Measurements from ENCODE around the gene SPATA12.

The SPATA12 gene

GRCh38 chr3:57068437-57069089, 8.1 kb downstream of the SPATA12 start:
- Histone ChIP-seq H3K27me3 (ENCODE audit: control insufficient read depth, insufficient read depth, low read length) (no peaks in the 10 kb centered on the region), H3K36me3 (ENCODE audit: control insufficient read depth, insufficient read depth, low read length) (no peaks in the 10 kb centered on the region), H3K4me1 (ENCODE audit: control insufficient read depth, insufficient read depth, low read length) (peaks cover 2% of the 10 kb centered on the region), H3K4me3 (ENCODE audit: low read length) (no peak overlapping the region), H3K9me3 (ENCODE audit: control insufficient read depth, insufficient read depth, low read length) (no peaks in the 10 kb centered on the region; the same call in 1 of the 2 replicates), H3K27ac (ENCODE audit: low read length) (no peak overlapping the region)
- DNase-seq (ENCODE audit: low read depth, low spot score), result no peak
- WGBS (ENCODE audit: insufficient coverage, insufficient read length), result no CpG with 5 or more reads among the region's 11 CpGs

GRCh38 chr3:57069503-57069902, 9.0 kb downstream of the SPATA12 start:
- DNase-seq (ENCODE audit: low read depth, low spot score), result no peak
- no CpG with 5 or more reads among the region's 6 CpGs for WGBS (ENCODE audit: insufficient coverage, insufficient read length)
- H3K27ac ChIP-seq (ENCODE audit: low read length), result no peak overlapping the region
- H3K9me3 ChIP-seq (ENCODE audit: control insufficient read depth, insufficient read depth, low read length), result no peaks in the 10 kb centered on the region; the same call in 1 of the 2 replicates
- H3K36me3 ChIP-seq (ENCODE audit: control insufficient read depth, insufficient read depth, low read length), result no peaks in the 10 kb centered on the region
- H3K4me1 ChIP-seq (ENCODE audit: control insufficient read depth, insufficient read depth, low read length), result peaks cover 2% of the 10 kb centered on the region; the same call in 1 of the 2 replicates
- H3K4me3 ChIP-seq (ENCODE audit: low read length), result no peak overlapping the region
- no peaks in the 10 kb centered on the region for H3K27me3 ChIP-seq (ENCODE audit: control insufficient read depth, insufficient read depth, low read length)

- Histone ChIP-seq H3K27me3 (ENCODE audit: control insufficient read depth, insufficient read depth, low read length) (peaks cover 4% of the 10 kb centered on the region; the same call in 1 of the 2 replicates), H3K9me3 (ENCODE audit: control insufficient read depth, insufficient read depth, low read length) (no peaks in the 10 kb centered on the region; the same call in 1 of the 2 replicates), H3K4me1 (ENCODE audit: control insufficient read depth, insufficient read depth, low read length) (no peaks in the 10 kb centered on the region), H3K36me3 (ENCODE audit: control insufficient read depth, insufficient read depth, low read length) (no peaks in the 10 kb centered on the region), H3K4me3 (ENCODE audit: low read length) (no peak overlapping the region), H3K27ac (ENCODE audit: low read length) (no peak overlapping the region)
- DNase-seq (ENCODE audit: low read depth, low spot score), result no peak
- no CpG with 5 or more reads among the region's 3 CpGs for WGBS (ENCODE audit: insufficient coverage, insufficient read length)
Measured at GRCh38 chr3:57073628-57074027, 13.2 kb downstream of the SPATA12 start.

- Histone ChIP-seq H3K9me3 (ENCODE audit: control insufficient read depth, insufficient read depth, low read length) (no peaks in the 10 kb centered on the region; the same call in 1 of the 2 replicates), H3K27ac (ENCODE audit: low read length) (no peak overlapping the region), H3K36me3 (ENCODE audit: control insufficient read depth, insufficient read depth, low read length) (no peaks in the 10 kb centered on the region), H3K4me3 (ENCODE audit: low read length) (no peak overlapping the region), H3K4me1 (ENCODE audit: control insufficient read depth, insufficient read depth, low read length) (no peaks in the 10 kb centered on the region), H3K27me3 (ENCODE audit: control insufficient read depth, insufficient read depth, low read length) (peaks cover 4% of the 10 kb centered on the region; the same call in 1 of the 2 replicates)
- no peak for DNase-seq (ENCODE audit: low read depth, low spot score)
- no CpG with 5 or more reads among the region's 4 CpGs for WGBS (ENCODE audit: insufficient coverage, insufficient read length)
Measured at GRCh38 chr3:57074135-57074534, 13.7 kb downstream of the SPATA12 start.

GRCh38 chr3:57076422-57076951, 16.0 kb downstream of the SPATA12 start:
- no peaks in the 10 kb centered on the region for H3K36me3 ChIP-seq (ENCODE audit: control insufficient read depth, insufficient read depth, low read length)
- no peak for DNase-seq (ENCODE audit: low read depth, low spot score)
- no peak overlapping the region for H3K4me3 ChIP-seq (ENCODE audit: low read length)
- no CpG with 5 or more reads among the region's 3 CpGs for WGBS (ENCODE audit: insufficient coverage, insufficient read length)
- peaks cover 4% of the 10 kb centered on the region; the same call in 1 of the 2 replicates for H3K27me3 ChIP-seq (ENCODE audit: control insufficient read depth, insufficient read depth, low read length)
- H3K4me1 ChIP-seq (ENCODE audit: control insufficient read depth, insufficient read depth, low read length), result no peaks in the 10 kb centered on the region
- H3K27ac ChIP-seq (ENCODE audit: low read length), result no peak overlapping the region
- no peaks in the 10 kb centered on the region for H3K9me3 ChIP-seq (ENCODE audit: control insufficient read depth, insufficient read depth, low read length)

GRCh38 chr3:57077630-57078343, 17.3 kb downstream of the SPATA12 start:
- no peak for DNase-seq (ENCODE audit: low read depth, low spot score)
- H3K4me3 ChIP-seq (ENCODE audit: low read length), result peak overlapping the region; percentile 76; the same call in 1 of the 2 replicates
- peaks cover 4% of the 10 kb centered on the region; the same call in 1 of the 2 replicates for H3K27me3 ChIP-seq (ENCODE audit: control insufficient read depth, insufficient read depth, low read length)
- H3K36me3 ChIP-seq (ENCODE audit: control insufficient read depth, insufficient read depth, low read length), result no peaks in the 10 kb centered on the region
- H3K9me3 ChIP-seq (ENCODE audit: control insufficient read depth, insufficient read depth, low read length), result no peaks in the 10 kb centered on the region
- no CpG with 5 or more reads among the region's 9 CpGs for WGBS (ENCODE audit: insufficient coverage, insufficient read length)
- no peaks in the 10 kb centered on the region for H3K4me1 ChIP-seq (ENCODE audit: control insufficient read depth, insufficient read depth, low read length)
- no peak overlapping the region for H3K27ac ChIP-seq (ENCODE audit: low read length)

GRCh38 chr3:57078344-57078634, 17.8 kb downstream of the SPATA12 start:
- no peak for DNase-seq (ENCODE audit: low read depth, low spot score)
- no peaks in the 10 kb centered on the region for H3K4me1 ChIP-seq (ENCODE audit: control insufficient read depth, insufficient read depth, low read length)

GRCh38 chr3:57078635-57079473, 18.4 kb downstream of the SPATA12 start:
- H3K27ac ChIP-seq (ENCODE audit: low read length), result no peak overlapping the region
- peak overlapping the region; percentile 76; the same call in 1 of the 2 replicates for H3K4me3 ChIP-seq (ENCODE audit: low read length)
- no peaks in the 10 kb centered on the region for H3K36me3 ChIP-seq (ENCODE audit: control insufficient read depth, insufficient read depth, low read length)
- no peaks in the 10 kb centered on the region for H3K4me1 ChIP-seq (ENCODE audit: control insufficient read depth, insufficient read depth, low read length)
- H3K27me3 ChIP-seq (ENCODE audit: control insufficient read depth, insufficient read depth, low read length), result peaks cover 4% of the 10 kb centered on the region; the same call in 1 of the 2 replicates
- no peak for DNase-seq (ENCODE audit: low read depth, low spot score)
- H3K9me3 ChIP-seq (ENCODE audit: control insufficient read depth, insufficient read depth, low read length), result no peaks in the 10 kb centered on the region
- no CpG with 5 or more reads among the region's 91 CpGs for WGBS (ENCODE audit: insufficient coverage, insufficient read length)

More at GRCh38 chr3:57078344-57078634, 17.8 kb downstream of the SPATA12 start:
- peaks cover 4% of the 10 kb centered on the region; the same call in 1 of the 2 replicates for H3K27me3 ChIP-seq (ENCODE audit: control insufficient read depth, insufficient read depth, low read length)
- H3K9me3 ChIP-seq (ENCODE audit: control insufficient read depth, insufficient read depth, low read length), result no peaks in the 10 kb centered on the region
- no peak overlapping the region for H3K27ac ChIP-seq (ENCODE audit: low read length)
- WGBS (ENCODE audit: insufficient coverage, insufficient read length), result no CpG with 5 or more reads among the region's 15 CpGs
- H3K4me3 ChIP-seq (ENCODE audit: low read length), result peak overlapping the region; percentile 76; the same call in 1 of the 2 replicates
- no peaks in the 10 kb centered on the region for H3K36me3 ChIP-seq (ENCODE audit: control insufficient read depth, insufficient read depth, low read length)

- no CpG with 5 or more reads among the region's 25 CpGs for WGBS (ENCODE audit: insufficient coverage, insufficient read length)
- Histone ChIP-seq H3K9me3 (ENCODE audit: control insufficient read depth, insufficient read depth, low read length) (no peaks in the 10 kb centered on the region), H3K27ac (ENCODE audit: low read length) (no peak overlapping the region), H3K4me1 (ENCODE audit: control insufficient read depth, insufficient read depth, low read length) (no peaks in the 10 kb centered on the region), H3K27me3 (ENCODE audit: control insufficient read depth, insufficient read depth, low read length) (peaks cover 4% of the 10 kb centered on the region; the same call in 1 of the 2 replicates), H3K4me3 (ENCODE audit: low read length) (peak overlapping the region; percentile 35; the same call in 1 of the 2 replicates), H3K36me3 (ENCODE audit: control insufficient read depth, insufficient read depth, low read length) (no peaks in the 10 kb centered on the region)
- no peak for DNase-seq (ENCODE audit: low read depth, low spot score)
Measured at GRCh38 chr3:57079474-57079831, 19.0 kb downstream of the SPATA12 start.

- Histone ChIP-seq H3K4me1 (ENCODE audit: control insufficient read depth, insufficient read depth, low read length) (no peaks in the 10 kb centered on the region), H3K9me3 (ENCODE audit: control insufficient read depth, insufficient read depth, low read length) (no peaks in the 10 kb centered on the region), H3K36me3 (ENCODE audit: control insufficient read depth, insufficient read depth, low read length) (no peaks in the 10 kb centered on the region), H3K27me3 (ENCODE audit: control insufficient read depth, insufficient read depth, low read length) (peaks cover 4% of the 10 kb centered on the region; the same call in 1 of the 2 replicates), H3K27ac (ENCODE audit: low read length) (no peak overlapping the region), H3K4me3 (ENCODE audit: low read length) (no peak overlapping the region)
- no peak for DNase-seq (ENCODE audit: low read depth, low spot score)
- no CpG with 5 or more reads among the region's 4 CpGs for WGBS (ENCODE audit: insufficient coverage, insufficient read length)
Measured at GRCh38 chr3:57080171-57080570, 19.7 kb downstream of the SPATA12 start.

Measured in iPS DF 6.9 (cell line).